ENCODE results near the gene SMYD3. TPM values are rescaled to one million over a fixed set of nuclear protein-coding genes. Genes with fewer than 3 reads are reported as not detected.

Gene SMYD3
- total RNA-seq, 1 experiment from 2014 or later = 33.4 TPM

- in situ Hi-C loops (cut with HindIII; ENCODE audit: low pct_unique_long_range_greater_than_20kb, low sequenced_read_pairs) = no loop called here
- DNase-seq (ENCODE audit: low read depth, low spot score) = peak; percentile 55
Measured at GRCh38 chr1:246199086-246199645, 307.9 kb downstream of the SMYD3 start.

- in situ Hi-C loops (cut with HindIII; ENCODE audit: low pct_unique_long_range_greater_than_20kb, low sequenced_read_pairs) = no loop called here
- no peak for DNase-seq (ENCODE audit: low read depth, low spot score)
Measured at GRCh38 chr1:246198115-246198816, 308.8 kb downstream of the SMYD3 start.

GRCh38 chr1:246197076-246197475 lies 310.0 kb downstream of the SMYD3 start:
- in situ Hi-C loops (cut with HindIII; ENCODE audit: low pct_unique_long_range_greater_than_20kb, low sequenced_read_pairs) = no loop called here
- DNase-seq (ENCODE audit: low read depth, low spot score) = no peak

GRCh38 chr1:246195296-246195695 lies 311.8 kb downstream of the SMYD3 start:
- in situ Hi-C loops (cut with HindIII; ENCODE audit: low pct_unique_long_range_greater_than_20kb, low sequenced_read_pairs) = no loop called here

GRCh38 chr1:246193537-246193936 lies 313.5 kb downstream of the SMYD3 start:
- DNase-seq (ENCODE audit: low read depth, low spot score) = no peak
- in situ Hi-C loops (cut with HindIII; ENCODE audit: low pct_unique_long_range_greater_than_20kb, low sequenced_read_pairs) = no loop called here

More at GRCh38 chr1:246195296-246195695, 311.8 kb downstream of the SMYD3 start:
- DNase-seq (ENCODE audit: low read depth, low spot score) = no peak

- in situ Hi-C loops (cut with HindIII; ENCODE audit: low pct_unique_long_range_greater_than_20kb, low sequenced_read_pairs) = no loop called here
- peak; percentile 15 for DNase-seq (ENCODE audit: low read depth, low spot score)
Measured at GRCh38 chr1:246189126-246189525, 318.0 kb downstream of the SMYD3 start.

- in situ Hi-C loops (cut with HindIII; ENCODE audit: low pct_unique_long_range_greater_than_20kb, low sequenced_read_pairs) = no loop called here
- peak; percentile 95 for DNase-seq (ENCODE audit: low read depth, low spot score)
Measured at GRCh38 chr1:246187834-246188372, 319.2 kb downstream of the SMYD3 start.

GRCh38 chr1:246184503-246184902 lies 322.6 kb downstream of the SMYD3 start:
- in situ Hi-C loops (cut with HindIII; ENCODE audit: low pct_unique_long_range_greater_than_20kb, low sequenced_read_pairs) = no loop called here
- DNase-seq (ENCODE audit: low read depth, low spot score) = no peak

- in situ Hi-C loops (cut with HindIII; ENCODE audit: low pct_unique_long_range_greater_than_20kb, low sequenced_read_pairs) = no loop called here
- no peak for DNase-seq (ENCODE audit: low read depth, low spot score)
Measured at GRCh38 chr1:246182149-246182851, 324.8 kb downstream of the SMYD3 start.

GRCh38 chr1:246181241-246181640 lies 325.8 kb downstream of the SMYD3 start:
- in situ Hi-C loops (cut with HindIII; ENCODE audit: low pct_unique_long_range_greater_than_20kb, low sequenced_read_pairs) = no loop called here
- DNase-seq (ENCODE audit: low read depth, low spot score) = peak; percentile 21

GRCh38 chr1:246179401-246179800 lies 327.7 kb downstream of the SMYD3 start:
- no peak for DNase-seq (ENCODE audit: low read depth, low spot score)
- in situ Hi-C loops (cut with HindIII; ENCODE audit: low pct_unique_long_range_greater_than_20kb, low sequenced_read_pairs) = no loop called here

GRCh38 chr1:246178717-246179311 lies 328.3 kb downstream of the SMYD3 start:
- in situ Hi-C loops (cut with HindIII; ENCODE audit: low pct_unique_long_range_greater_than_20kb, low sequenced_read_pairs) = no loop called here
- no peak for DNase-seq (ENCODE audit: low read depth, low spot score)

- no peak for DNase-seq (ENCODE audit: low read depth, low spot score)
- in situ Hi-C loops (cut with HindIII; ENCODE audit: low pct_unique_long_range_greater_than_20kb, low sequenced_read_pairs) = no loop called here
Measured at GRCh38 chr1:246176126-246177024, 330.7 kb downstream of the SMYD3 start.

GRCh38 chr1:246170574-246171261 lies 336.4 kb downstream of the SMYD3 start:
- DNase-seq (ENCODE audit: low read depth, low spot score) = no peak
- in situ Hi-C loops (cut with HindIII; ENCODE audit: low pct_unique_long_range_greater_than_20kb, low sequenced_read_pairs) = no loop called here

- no peak for DNase-seq (ENCODE audit: low read depth, low spot score)
Measured at GRCh38 chr1:246169486-246169885, 337.6 kb downstream of the SMYD3 start.

GRCh38 chr1:246169019-246169418 lies 338.1 kb downstream of the SMYD3 start:
- in situ Hi-C loops (cut with HindIII; ENCODE audit: low pct_unique_long_range_greater_than_20kb, low sequenced_read_pairs) = no loop called here

More at GRCh38 chr1:246169486-246169885, 337.6 kb downstream of the SMYD3 start:
- in situ Hi-C loops (cut with HindIII; ENCODE audit: low pct_unique_long_range_greater_than_20kb, low sequenced_read_pairs) = no loop called here

GRCh38 chr1:246166841-246167240 lies 340.2 kb downstream of the SMYD3 start:
- in situ Hi-C loops (cut with HindIII; ENCODE audit: low pct_unique_long_range_greater_than_20kb, low sequenced_read_pairs) = no loop called here
- no peak for DNase-seq (ENCODE audit: low read depth, low spot score)

More at GRCh38 chr1:246169019-246169418, 338.1 kb downstream of the SMYD3 start:
- DNase-seq (ENCODE audit: low read depth, low spot score) = no peak
